ENCODE data around the gene PTDSS2.
A peak's percentile ranks its signal among the peaks of the same experiment; 100 is the strongest.

The PTDSS2 gene

GRCh38 chr11:531919-532526 lies 81.9 kb downstream of the PTDSS2 start:
- Histone ChIP-seq H3K14ac (ENCODE audit: low read length in 2 of 2) (no peak overlapping the region), H2BK5ac (ENCODE audit: low read depth, low read length, poor library complexity, severe bottlenecking) (no peak overlapping the region), H3K4me3 (ENCODE audit: insufficient read depth in 1 of 2, low read depth in 1 of 2, low read length in 2 of 2) (no peak overlapping the region), H2AFZ (ENCODE audit: low read depth, low read length) (no peak overlapping the region), H3K4me1 (ENCODE audit: control insufficient read depth, insufficient read depth, low read depth, low read length) (peaks cover 25% of the 10 kb centered on the region), H3K79me1 (replicated peaks; ENCODE audit: low read length, poor library complexity, severe bottlenecking) (peaks cover 12% of the 10 kb centered on the region), H3K36me3 (ENCODE audit: control insufficient read depth in 1 of 2, insufficient read depth in 2 of 2, low read depth in 1 of 2, low read length in 2 of 2) (peaks cover 27 to 50% of the 10 kb centered on the region in 2 experiments), H3K18ac (ENCODE audit: low read depth in 1 of 2, low read length in 2 of 2) (no peak overlapping the region), H3K4me2 (ENCODE audit: low read length, poor library complexity, severe bottlenecking) (no peak overlapping the region), H3K23ac (ENCODE audit: low read length in 2 of 2) (peak overlapping the region in 1 of 2 experiments; percentile 16), H3K4ac (ENCODE audit: low read depth in 1 of 2, low read length in 2 of 2) (no peak overlapping the region), H3K9ac (ENCODE audit: low read length) (no peak overlapping the region), H2BK12ac (ENCODE audit: low read length in 2 of 2) (peak overlapping the region in 1 of 2 experiments; percentile 29), H3K9me3 (ENCODE audit: control insufficient read depth, low read length) (no peaks in the 10 kb centered on the region), H3K27me3 (ENCODE audit: control insufficient read depth in 1 of 2, insufficient read depth in 1 of 2, low read length in 2 of 2) (peaks cover 0 to 1% of the 10 kb centered on the region in 2 experiments), H4K8ac (ENCODE audit: low read length) (no peak overlapping the region), H2BK15ac (ENCODE audit: low read depth, poor library complexity, severe bottlenecking) (no peak overlapping the region), H3K27ac (ENCODE audit: low read length, poor library complexity, severe bottlenecking) (no peak overlapping the region), H2AK5ac (ENCODE audit: low read length, severe bottlenecking) (no peak overlapping the region), H4K91ac (ENCODE audit: low read length) (no peak overlapping the region), H2BK120ac (ENCODE audit: low read depth, low read length) (no peak overlapping the region)
- 95% methylated on average over 13 of the region's 18 CpGs for WGBS
- DNase-seq: no peak

GRCh38 chr11:532527-532985 lies 82.5 kb downstream of the PTDSS2 start:
- H3K9me3 ChIP-seq (ENCODE audit: control insufficient read depth, low read length): no peaks in the 10 kb centered on the region
- no peak overlapping the region for H2BK12ac ChIP-seq (ENCODE audit: low read length in 2 of 2)
- no peak overlapping the region for H2BK120ac ChIP-seq (ENCODE audit: low read depth, low read length)
- H2AK5ac ChIP-seq (ENCODE audit: low read length, severe bottlenecking): no peak overlapping the region
- no peak overlapping the region for H3K18ac ChIP-seq (ENCODE audit: low read depth in 1 of 2, low read length in 2 of 2)
- H3K4me2 ChIP-seq (ENCODE audit: low read length, poor library complexity, severe bottlenecking): no peak overlapping the region
- no peak overlapping the region for H2BK15ac ChIP-seq (ENCODE audit: low read depth, poor library complexity, severe bottlenecking)
- no peak overlapping the region for H3K4me3 ChIP-seq (ENCODE audit: insufficient read depth in 1 of 2, low read depth in 1 of 2, low read length in 2 of 2)
- H3K9ac ChIP-seq (ENCODE audit: low read length): no peak overlapping the region
- no peak overlapping the region for H3K23ac ChIP-seq (ENCODE audit: low read length in 2 of 2)
- 97% methylated on average over 22 of the region's 23 CpGs for WGBS
- H2BK5ac ChIP-seq (ENCODE audit: low read depth, low read length, poor library complexity, severe bottlenecking): no peak overlapping the region
- no peak overlapping the region for H2AFZ ChIP-seq (ENCODE audit: low read depth, low read length)
- H3K4ac ChIP-seq (ENCODE audit: low read depth in 1 of 2, low read length in 2 of 2): no peak overlapping the region
- no peak overlapping the region for H4K8ac ChIP-seq (ENCODE audit: low read length)
- H3K79me1 ChIP-seq (replicated peaks; ENCODE audit: low read length, poor library complexity, severe bottlenecking): peaks cover 12% of the 10 kb centered on the region
- H4K91ac ChIP-seq (ENCODE audit: low read length): peak overlapping the region; percentile 3
- H3K36me3 ChIP-seq (ENCODE audit: control insufficient read depth in 1 of 2, insufficient read depth in 2 of 2, low read depth in 1 of 2, low read length in 2 of 2): peaks cover 27 to 50% of the 10 kb centered on the region in 2 experiments
- H3K14ac ChIP-seq (ENCODE audit: low read length in 2 of 2): no peak overlapping the region
- no peak overlapping the region for H3K27ac ChIP-seq (ENCODE audit: low read length, poor library complexity, severe bottlenecking)
- peaks cover 0 to 6% of the 10 kb centered on the region in 2 experiments for H3K27me3 ChIP-seq (ENCODE audit: control insufficient read depth in 1 of 2, insufficient read depth in 1 of 2, low read length in 2 of 2)
- peaks cover 31% of the 10 kb centered on the region for H3K4me1 ChIP-seq (ENCODE audit: control insufficient read depth, insufficient read depth, low read depth, low read length)
- DNase-seq: no peak

GRCh38 chr11:532986-533585 lies 83.0 kb downstream of the PTDSS2 start:
- Histone ChIP-seq H4K91ac (ENCODE audit: low read length) (peak overlapping the region; percentile 3), H3K14ac (ENCODE audit: low read length in 2 of 2) (no peak overlapping the region), H2AFZ (ENCODE audit: low read depth, low read length) (no peak overlapping the region), H3K27ac (ENCODE audit: low read length, poor library complexity, severe bottlenecking) (no peak overlapping the region), H3K18ac (ENCODE audit: low read depth in 1 of 2, low read length in 2 of 2) (no peak overlapping the region), H2BK12ac (ENCODE audit: low read length in 2 of 2) (no peak overlapping the region), H3K79me1 (replicated peaks; ENCODE audit: low read length, poor library complexity, severe bottlenecking) (peaks cover 12% of the 10 kb centered on the region), H2BK120ac (ENCODE audit: low read depth, low read length) (no peak overlapping the region), H3K36me3 (ENCODE audit: control insufficient read depth in 1 of 2, insufficient read depth in 2 of 2, low read depth in 1 of 2, low read length in 2 of 2) (peaks cover 27 to 50% of the 10 kb centered on the region in 2 experiments), H3K9ac (ENCODE audit: low read length) (no peak overlapping the region), H4K8ac (ENCODE audit: low read length) (no peak overlapping the region), H3K4me1 (ENCODE audit: control insufficient read depth, insufficient read depth, low read depth, low read length) (peaks cover 34% of the 10 kb centered on the region), H2BK5ac (ENCODE audit: low read depth, low read length, poor library complexity, severe bottlenecking) (no peak overlapping the region), H3K4ac (ENCODE audit: low read depth in 1 of 2, low read length in 2 of 2) (no peak overlapping the region), H3K4me3 (ENCODE audit: insufficient read depth in 1 of 2, low read depth in 1 of 2, low read length in 2 of 2) (no peak overlapping the region), H3K4me2 (ENCODE audit: low read length, poor library complexity, severe bottlenecking) (no peak overlapping the region), H2BK15ac (ENCODE audit: low read depth, poor library complexity, severe bottlenecking) (no peak overlapping the region), H3K9me3 (ENCODE audit: control insufficient read depth, low read length) (no peaks in the 10 kb centered on the region), H2AK5ac (ENCODE audit: low read length, severe bottlenecking) (no peak overlapping the region), H3K23ac (ENCODE audit: low read length in 2 of 2) (no peak overlapping the region), H3K27me3 (ENCODE audit: control insufficient read depth in 1 of 2, insufficient read depth in 1 of 2, low read length in 2 of 2) (peaks cover 0 to 12% of the 10 kb centered on the region in 2 experiments)
- 98% methylated on average over 32 of the region's 33 CpGs for WGBS
- no peak for DNase-seq

GRCh38 chr11:533586-534395 lies 83.7 kb downstream of the PTDSS2 start:
- Histone ChIP-seq H2AK5ac (ENCODE audit: low read length, severe bottlenecking) (no peak overlapping the region), H3K27ac (ENCODE audit: low read length, poor library complexity, severe bottlenecking) (no peak overlapping the region), H3K9ac (ENCODE audit: low read length) (peak overlapping the region; percentile 85), H4K91ac (ENCODE audit: low read length) (peak overlapping the region; percentile 35), H3K18ac (ENCODE audit: low read depth in 1 of 2, low read length in 2 of 2) (no peak overlapping the region), H3K14ac (ENCODE audit: low read length in 2 of 2) (no peak overlapping the region), H2BK15ac (ENCODE audit: low read depth, poor library complexity, severe bottlenecking) (no peak overlapping the region), H3K23ac (ENCODE audit: low read length in 2 of 2) (no peak overlapping the region), H3K27me3 (ENCODE audit: control insufficient read depth in 1 of 2, insufficient read depth in 1 of 2, low read length in 2 of 2) (peaks cover 0 to 12% of the 10 kb centered on the region in 2 experiments), H3K4ac (ENCODE audit: low read depth in 1 of 2, low read length in 2 of 2) (no peak overlapping the region), H2AFZ (ENCODE audit: low read depth, low read length) (no peak overlapping the region), H3K4me1 (ENCODE audit: control insufficient read depth, insufficient read depth, low read depth, low read length) (peaks cover 34% of the 10 kb centered on the region), H3K36me3 (ENCODE audit: control insufficient read depth in 1 of 2, insufficient read depth in 2 of 2, low read depth in 1 of 2, low read length in 2 of 2) (peaks cover 27 to 47% of the 10 kb centered on the region in 2 experiments), H2BK5ac (ENCODE audit: low read depth, low read length, poor library complexity, severe bottlenecking) (no peak overlapping the region), H3K4me3 (ENCODE audit: insufficient read depth in 1 of 2, low read depth in 1 of 2, low read length in 2 of 2) (peak overlapping the region; percentile 84), H3K79me1 (replicated peaks; ENCODE audit: low read length, poor library complexity, severe bottlenecking) (peaks cover 12% of the 10 kb centered on the region), H2BK120ac (ENCODE audit: low read depth, low read length) (no peak overlapping the region), H2BK12ac (ENCODE audit: low read length in 2 of 2) (no peak overlapping the region), H4K8ac (ENCODE audit: low read length) (no peak overlapping the region), H3K9me3 (ENCODE audit: control insufficient read depth, low read length) (no peaks in the 10 kb centered on the region), H3K4me2 (ENCODE audit: low read length, poor library complexity, severe bottlenecking) (peak overlapping the region; percentile 79)
- DNase-seq: no peak
- WGBS: 97% methylated on average over 37 of the region's 37 CpGs
